H1 (cell line): ENCODE data around the gene RNF144A. TPM values are rescaled to one million over a fixed set of nuclear protein-coding genes. Genes with fewer than 3 reads are reported as not detected.

ENCODE experiments used
- BACH1 ChIP-seq: IDR thresholded peaks from 2 replicates; pipeline ENCODE4 v1.6.1; 2012; ENCODE audit warnings: low read length, improper control_type of control experiment
- CHD7 ChIP-seq: fragments of 300-600 bp; sonication (generic); IDR thresholded peaks from 2 replicates; pipeline ENCODE4 v1.7.1; 2012; ENCODE audit warnings: low read length, moderate library complexity, mild to moderate bottlenecking, inconsistent platforms; ENCODE audit not compliant: insufficient replicate concordance
- CREB1 ChIP-seq: IDR thresholded peaks from 2 replicates; pipeline ENCODE4 v1.6.1; 2012; ENCODE audit warnings: inconsistent platforms
- E2F6 ChIP-seq: IDR thresholded peaks from 2 replicates; pipeline ENCODE4 v1.6.1; 2012; ENCODE audit warnings: inconsistent platforms
- EZH2 ChIP-seq: fragments of 200-600 bp; sonication (generic); IDR thresholded peaks from 2 replicates; pipeline ENCODE4 v1.7.1; 2012; ENCODE audit warnings: low read depth, mild to moderate bottlenecking, moderate library complexity, low read length, inconsistent platforms; ENCODE audit not compliant: severe bottlenecking
- KDM4A ChIP-seq: IDR thresholded peaks from one replicate; pipeline ENCODE4 v1.7.1; 2012; ENCODE audit warnings: low read depth, mild to moderate bottlenecking, moderate library complexity, low read length, inconsistent platforms; ENCODE audit not compliant: severe bottlenecking
- KDM5A ChIP-seq: fragments of 200-600 bp; IDR thresholded peaks from 2 replicates; pipeline ENCODE4 v1.7.1; 2012; ENCODE audit warnings: mild to moderate bottlenecking, low read length, inconsistent platforms, mixed read lengths
- MAX ChIP-seq: IDR thresholded peaks from 2 replicates; pipeline ENCODE4 v1.6.1; 2012; ENCODE audit warnings: inconsistent platforms
- POLR2AphosphoS5 ChIP-seq: IDR thresholded peaks from 2 replicates; pipeline ENCODE4 v1.6.1; 2011; ENCODE audit warnings: low read depth, low read length
- RAD21 ChIP-seq, 2 experiments: IDR thresholded peaks in 1 of 2; conservative IDR thresholded peaks in 1 of 2; 2 replicates each; pipeline ENCODE4 v1.6.1; 2011; ENCODE audit warnings: low read depth in 2 of 2, low read length in 2 of 2, improper control_type of control experiment in 1 of 2, inconsistent platforms in 1 of 2, mild to moderate bottlenecking in 1 of 2, moderate library complexity in 1 of 2
- TAF1 ChIP-seq: IDR thresholded peaks from 2 replicates; pipeline ENCODE4 v1.6.1; 2011; ENCODE audit warnings: mild to moderate bottlenecking, low read depth, low read length
- YY1 ChIP-seq: IDR thresholded peaks from 2 replicates; pipeline ENCODE4 v1.6.1; 2011; ENCODE audit warnings: low read depth, mild to moderate bottlenecking, low read length
- polyA plus RNA-seq, 7 experiments: library from polyadenylated mRNA; depleted of rRNA in 3 of 7; stranded (reverse) in 5 of 7; unstranded in 2 of 7; fragments of >200 nt in 5 of 7; fragments of 200-250 nt in 2 of 7; gene quantifications; 1 replicate in 5 of 7; 2 replicates in 1 of 7; 4 replicates in 1 of 7; pipeline versions ENCODE4 v1.2.1 to v1.2.3, GENCODE V29; 2011 to 2013; ENCODE audit warnings: missing spikeins in 2 of 7, mixed read lengths in 2 of 7
- total RNA-seq: library from RNA; stranded (reverse); fragmentation: NEBNext Ultra II Directional; extraction: Animal tissue kit (Norgen Biotek cat#: 25700); gene quantifications from 2 replicates; pipeline ENCODE4 v1.2.1, GENCODE V29; 2021

The RNF144A gene
- total and polyA plus RNA-seq, 2 of the 8 experiments (the other 6 are each of a cell fraction or from before 2014, with no cell fraction given) = 14.0 to 15.0 TPM

- no peak for TF ChIP-seq CHD7
- no peak for TF ChIP-seq KDM5A
- TF ChIP-seq EZH2 = no peak
- no peak for TF ChIP-seq TAF1
- TF ChIP-seq E2F6 = no peak
- no peak for TF ChIP-seq POLR2AphosphoS5
- TF ChIP-seq YY1 = no peak
- TF ChIP-seq CREB1 = no peak
- TF ChIP-seq BACH1 = no peak
- TF ChIP-seq RAD21 (IDR thresholded peaks at IDR 0.05 in 1 of 2, conservative IDR thresholded peaks at IDR 0.05 in 1 of 2; ENCODE audit: low read depth in 2 of 2, low read length in 2 of 2) = no peak
- TF ChIP-seq MAX = no peak
- no peak for TF ChIP-seq KDM4A
Observed at GRCh38 chr2:6888724-6889123, 28.5 kb upstream of the RNF144A start (continued).
